ENCODE measurements around the gene ASXL1. TPM values are rescaled to one million over a fixed set of nuclear protein-coding genes. Genes with fewer than 3 reads are reported as not detected.

Gene ASXL1
- total RNA-seq, 2 experiments from 2014 or later = 110 TPM

GRCh38 chr20:32358632-32358882 lies 426 bp downstream of the ASXL1 start:
- H3K4me1 Mint-ChIP-seq = peaks cover 71% of the 10 kb centered on the region
- CTCF ChIA-PET = no interaction called here
- H3K27ac Mint-ChIP-seq = peak overlapping the region; percentile 99
- no peak for DNase-seq
- peaks cover 17% of the 10 kb centered on the region for H3K36me3 Mint-ChIP-seq (ENCODE audit: low read depth)
- peak overlapping the region; percentile 17 for H3K4me3 Mint-ChIP-seq
- POLR2A ChIA-PET = no interaction called here
- no peaks in the 10 kb centered on the region for H3K9me3 Mint-ChIP-seq
- no peaks in the 10 kb centered on the region for H3K27me3 Mint-ChIP-seq

DNA sequence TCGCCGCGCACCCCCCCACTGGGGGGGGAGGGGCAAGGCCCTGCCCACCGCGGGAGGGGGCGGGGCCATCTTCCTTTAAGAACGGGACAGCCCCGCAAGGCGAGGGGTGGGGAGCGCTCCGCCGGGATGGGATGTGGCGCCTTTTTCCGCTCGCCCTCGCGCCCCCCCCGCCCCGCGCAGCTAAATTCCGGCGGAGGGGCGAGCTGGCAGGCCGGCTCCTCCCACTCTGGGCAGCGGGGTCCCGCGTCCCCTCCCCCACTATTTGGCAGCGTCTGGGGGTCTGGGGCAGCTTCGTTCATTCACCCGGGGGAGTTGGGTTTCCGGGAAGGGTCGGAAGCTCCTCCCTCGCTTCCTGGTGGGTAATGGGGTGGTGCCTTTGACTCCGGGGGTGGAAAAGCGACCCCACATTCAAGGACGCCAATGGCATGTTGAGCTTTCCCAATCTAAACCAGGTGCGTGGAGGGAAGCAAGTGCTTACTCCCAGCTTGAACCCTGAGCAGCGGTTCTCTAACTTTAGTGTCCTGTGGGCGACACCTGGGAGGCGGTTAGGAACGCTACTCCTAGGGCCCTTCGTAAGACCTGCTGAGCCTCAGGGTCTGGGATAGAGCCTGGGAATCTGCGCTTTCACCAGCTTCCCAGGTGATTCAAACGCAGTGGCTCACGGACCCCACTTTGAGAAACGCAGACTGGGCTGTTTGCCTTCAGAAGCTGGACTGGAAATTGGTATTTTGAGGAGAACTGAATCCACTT lies 927 bp downstream of the ASXL1 start:
- Mint-ChIP-seq H3K27me3 (no peaks in the 10 kb centered on the region), H3K9me3 (no peaks in the 10 kb centered on the region), H3K27ac (peak overlapping the region; percentile 95), H3K4me3 (peak overlapping the region; percentile 95), H3K36me3 (ENCODE audit: low read depth) (peaks cover 17% of the 10 kb centered on the region), H3K4me1 (peaks cover 72% of the 10 kb centered on the region)
- POLR2A ChIA-PET = interaction anchor here (0.6 to 1.1 kb wide), 2 partner anchors 46 to 127 kb away, joined by 3 to 4 read pairs; no protein-coding TSS in a partner anchor
- CTCF ChIA-PET = interaction anchor here (0.7 to 1.4 kb wide), 2 partner anchors 17 to 30 kb away, joined by 4 read pairs; no protein-coding TSS in a partner anchor
- peak; percentile 79 for DNase-seq

- H3K27me3 Mint-ChIP-seq = no peaks in the 10 kb centered on the region
- ChIA-PET CTCF (interaction anchor here (0.6 to 1.4 kb wide), 4 partner anchors 16 to 122 kb away, joined by 3 to 4 read pairs (median 4); no protein-coding TSS in a partner anchor), POLR2A (interaction anchor here (0.6 to 1.1 kb wide), 2 partner anchors 45 to 128 kb away, joined by 3 to 4 read pairs; no protein-coding TSS in a partner anchor)
- H3K4me1 Mint-ChIP-seq = peaks cover 70% of the 10 kb centered on the region
- peaks cover 17% of the 10 kb centered on the region for H3K36me3 Mint-ChIP-seq (ENCODE audit: low read depth)
- peak overlapping the region; percentile 95 for H3K27ac Mint-ChIP-seq
- H3K4me3 Mint-ChIP-seq = peak overlapping the region; percentile 95
- peak; percentile 16 for DNase-seq
- no peaks in the 10 kb centered on the region for H3K9me3 Mint-ChIP-seq
Measured at GRCh38 chr20:32359633-32360332, 1.7 kb downstream of the ASXL1 start.

GRCh38 chr20:32360333-32360634 lies 2.2 kb downstream of the ASXL1 start:
- peak overlapping the region; percentile 95 for H3K4me3 Mint-ChIP-seq
- H3K27me3 Mint-ChIP-seq = no peaks in the 10 kb centered on the region
- DNase-seq = no peak
- no peaks in the 10 kb centered on the region for H3K9me3 Mint-ChIP-seq
- H3K36me3 Mint-ChIP-seq (ENCODE audit: low read depth) = peaks cover 19% of the 10 kb centered on the region
- ChIA-PET POLR2A (no interaction called here), CTCF (interaction anchor here (0.6 to 1.4 kb wide), 3 partner anchors 16 to 123 kb away, joined by 3 to 4 read pairs (median 3); no protein-coding TSS in a partner anchor)
- H3K27ac Mint-ChIP-seq = peak overlapping the region; percentile 95
- H3K4me1 Mint-ChIP-seq = peaks cover 70% of the 10 kb centered on the region

DNA sequence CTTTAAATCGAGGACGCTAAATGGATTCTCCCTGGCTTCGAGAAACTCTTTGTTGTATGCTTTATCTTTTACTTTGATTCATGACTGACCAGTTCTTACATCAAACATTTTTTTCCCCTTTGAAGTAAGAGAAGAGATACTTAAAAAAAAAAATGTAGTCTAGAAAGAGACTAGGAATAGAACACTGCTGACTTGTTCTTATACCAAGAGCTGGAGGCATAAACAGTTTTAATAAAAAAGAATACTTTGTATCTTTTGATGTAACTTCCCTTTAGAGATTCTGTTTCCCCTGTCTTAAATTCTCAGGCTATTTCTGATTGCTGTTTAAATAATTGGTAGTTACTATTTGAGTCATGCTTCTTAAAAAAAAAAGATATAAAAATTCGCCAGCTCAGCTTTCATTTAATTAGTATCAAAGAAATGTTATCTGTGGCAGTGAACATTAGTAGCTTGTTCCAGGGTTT lies 4.8 kb downstream of the ASXL1 start:
- ChIA-PET POLR2A (no interaction called here), CTCF (interaction anchor here (1.1 kb wide), 1 partner anchor 117 kb away, joined by 3 read pairs; no protein-coding TSS in a partner anchor)
- peaks cover 76% of the 10 kb centered on the region for H3K4me1 Mint-ChIP-seq
- DNase-seq = no peak
- H3K36me3 Mint-ChIP-seq (ENCODE audit: low read depth) = peaks cover 30% of the 10 kb centered on the region
- no peaks in the 10 kb centered on the region for H3K27me3 Mint-ChIP-seq
- H3K4me3 Mint-ChIP-seq = no peak overlapping the region
- no peaks in the 10 kb centered on the region for H3K9me3 Mint-ChIP-seq
- H3K27ac Mint-ChIP-seq = peak overlapping the region; percentile 36

DNA sequence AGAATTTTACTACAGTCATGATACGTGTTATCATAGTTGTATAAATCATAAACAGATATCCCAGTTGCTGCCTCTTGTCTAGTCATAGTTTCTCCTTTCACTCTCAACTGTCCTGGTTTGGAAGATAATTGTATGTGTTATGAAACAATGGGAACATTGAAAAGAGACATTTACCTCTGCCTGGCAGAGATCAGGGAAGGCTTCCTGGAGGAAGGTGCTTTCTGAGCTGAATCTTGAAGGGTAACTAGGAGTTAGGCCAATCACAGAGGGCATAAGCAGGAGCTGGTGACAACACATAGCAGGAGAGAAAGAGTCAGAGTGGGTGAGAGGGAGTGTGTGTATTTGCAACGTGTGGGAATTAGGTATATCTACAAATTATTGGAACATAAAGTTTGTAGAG lies 5.4 kb downstream of the ASXL1 start:
- Mint-ChIP-seq H3K4me1 (peaks cover 81% of the 10 kb centered on the region), H3K27ac (peak overlapping the region; percentile 36), H3K27me3 (no peaks in the 10 kb centered on the region), H3K4me3 (no peak overlapping the region), H3K36me3 (ENCODE audit: low read depth) (peaks cover 34% of the 10 kb centered on the region), H3K9me3 (no peaks in the 10 kb centered on the region)
- CTCF ChIA-PET = interaction anchor here (1.1 kb wide), 1 partner anchor 117 kb away, joined by 3 read pairs; no protein-coding TSS in a partner anchor
- POLR2A ChIA-PET = interaction anchor here (0.5 kb wide), 1 partner anchor 33 kb away, joined by 3 read pairs; no protein-coding TSS in a partner anchor
- no peak for DNase-seq

DNA sequence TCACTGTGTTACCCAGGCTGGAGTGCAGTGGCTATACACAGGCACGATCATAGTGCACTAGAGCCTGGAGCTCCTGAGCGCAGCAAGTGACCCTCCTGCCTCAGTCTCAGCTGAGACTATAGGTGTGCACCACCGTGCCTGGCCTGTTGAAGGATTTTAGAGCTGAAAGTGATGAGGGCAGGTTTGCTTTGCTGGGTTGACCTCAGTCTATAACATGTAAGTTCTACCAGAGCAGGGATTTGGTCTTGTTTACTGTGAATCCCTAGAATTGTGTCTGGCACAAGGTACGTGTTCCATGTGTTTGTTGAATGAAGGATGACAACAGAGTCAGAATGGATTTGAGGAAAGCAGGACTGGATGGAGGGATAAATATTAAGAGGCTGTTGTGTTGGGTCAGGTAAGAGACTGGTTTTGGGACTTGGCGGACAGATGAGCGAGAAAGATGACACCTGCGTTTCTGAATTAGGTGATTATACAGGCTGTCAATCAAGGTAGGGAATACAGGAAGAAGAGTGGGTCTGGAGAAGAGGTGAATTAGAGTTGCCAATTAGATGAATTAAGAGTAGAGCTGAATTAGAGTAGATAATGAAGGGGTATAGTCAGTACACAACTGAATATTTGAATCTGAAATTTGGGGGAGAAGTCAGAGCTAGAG lies 6.5 kb downstream of the ASXL1 start:
- Mint-ChIP-seq H3K36me3 (ENCODE audit: low read depth) (peaks cover 37% of the 10 kb centered on the region), H3K27ac (peak overlapping the region; percentile 20), H3K27me3 (no peaks in the 10 kb centered on the region), H3K4me3 (no peak overlapping the region), H3K4me1 (peaks cover 83% of the 10 kb centered on the region), H3K9me3 (no peaks in the 10 kb centered on the region)
- ChIA-PET CTCF (interaction anchor here (0.6 to 0.8 kb wide), 3 partner anchors 8 to 671 kb away, joined by 3 read pairs; no protein-coding TSS in a partner anchor), POLR2A (interaction anchor here (1.1 kb wide), 1 partner anchor 16 kb away, joined by 4 read pairs; no protein-coding TSS in a partner anchor)
- DNase-seq = no peak

GRCh38 chr20:32365564-32365963 lies 7.4 kb downstream of the ASXL1 start:
- DNase-seq = no peak
- Mint-ChIP-seq H3K27me3 (no peaks in the 10 kb centered on the region), H3K27ac (peak overlapping the region; percentile 20), H3K4me3 (no peak overlapping the region), H3K4me1 (peaks cover 75% of the 10 kb centered on the region), H3K36me3 (ENCODE audit: low read depth) (peaks cover 34% of the 10 kb centered on the region), H3K9me3 (no peaks in the 10 kb centered on the region)
- ChIA-PET CTCF (interaction anchor here (0.6 to 0.8 kb wide), 2 partner anchors 9 to 28 kb away, joined by 3 read pairs; no protein-coding TSS in a partner anchor), POLR2A (interaction anchor here (0.7 to 1.1 kb wide), 2 partner anchors 17 to 52 kb away, joined by 3 to 4 read pairs; no protein-coding TSS in a partner anchor)

DNA sequence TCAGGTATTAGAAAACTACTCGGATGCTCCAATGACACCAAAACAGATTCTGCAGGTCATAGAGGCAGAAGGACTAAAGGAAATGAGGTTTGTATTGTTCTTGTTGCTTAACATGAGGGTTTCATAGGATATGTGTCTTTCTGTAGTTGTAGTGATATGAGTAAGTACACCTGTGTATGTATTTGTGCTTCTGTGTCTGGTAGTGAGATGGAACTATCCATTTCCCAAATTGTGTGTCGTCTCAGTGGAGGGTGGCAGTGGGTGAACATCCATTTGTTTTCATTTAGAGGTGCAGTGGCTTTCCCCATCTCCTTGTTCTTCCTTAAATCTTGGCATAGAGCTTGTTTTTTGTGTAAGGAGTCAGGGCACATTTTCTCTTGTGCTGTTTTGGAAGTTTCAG lies 8.2 kb downstream of the ASXL1 start:
- H3K36me3 Mint-ChIP-seq (ENCODE audit: low read depth) = peaks cover 37% of the 10 kb centered on the region
- no peak for DNase-seq
- no peaks in the 10 kb centered on the region for H3K9me3 Mint-ChIP-seq
- CTCF ChIA-PET = interaction anchor here (0.5 to 0.6 kb wide), 2 partner anchors 26 to 58 kb away, joined by 4 to 5 read pairs; no protein-coding TSS in a partner anchor
- H3K27ac Mint-ChIP-seq = peak overlapping the region; percentile 20
- POLR2A ChIA-PET = no interaction called here
- no peak overlapping the region for H3K4me3 Mint-ChIP-seq
- no peaks in the 10 kb centered on the region for H3K27me3 Mint-ChIP-seq
- peaks cover 70% of the 10 kb centered on the region for H3K4me1 Mint-ChIP-seq

DNA sequence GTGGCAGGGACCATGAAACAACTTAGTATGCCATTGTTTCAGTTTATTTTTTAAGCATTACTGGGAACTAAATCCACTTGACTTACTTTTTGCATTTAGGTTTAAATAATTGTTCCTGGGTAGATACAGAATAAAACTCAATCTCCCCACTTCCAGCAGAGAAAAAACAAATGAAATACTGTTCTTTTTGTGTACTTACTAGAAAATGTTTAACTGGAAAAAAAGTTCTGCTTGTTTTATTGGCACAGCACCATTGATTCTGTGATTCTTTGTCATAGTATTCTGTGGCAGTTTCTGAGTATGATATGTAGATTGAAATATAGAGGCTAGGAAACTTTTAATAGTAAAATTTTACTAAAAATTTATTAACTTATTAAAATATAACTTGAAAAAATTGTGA lies 10.2 kb downstream of the ASXL1 start:
- POLR2A ChIA-PET = no interaction called here
- peaks cover 50% of the 10 kb centered on the region for H3K4me1 Mint-ChIP-seq
- no peak overlapping the region for H3K27ac Mint-ChIP-seq

DNA sequence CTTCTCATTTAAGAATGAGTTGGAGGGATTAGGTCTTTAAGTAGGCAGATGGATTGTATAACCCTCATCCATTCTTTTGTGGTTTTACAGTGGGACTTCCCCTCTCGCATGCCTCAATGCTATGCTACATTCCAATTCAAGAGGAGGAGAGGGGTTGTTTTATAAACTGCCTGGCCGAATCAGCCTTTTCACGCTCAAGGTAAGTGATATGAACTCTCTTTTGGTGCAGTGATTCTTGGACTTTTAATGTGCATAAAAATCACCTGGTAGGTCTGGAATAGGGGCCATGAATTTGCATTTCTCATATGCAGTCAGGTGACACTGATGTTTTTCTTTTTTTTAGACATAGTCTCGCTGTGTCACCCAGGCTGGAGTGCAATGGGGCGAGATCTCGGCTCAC lies 10.8 kb downstream of the ASXL1 start:
- CTCF ChIA-PET = no interaction called here
- no peaks in the 10 kb centered on the region for H3K9me3 Mint-ChIP-seq
- peaks cover 44% of the 10 kb centered on the region for H3K4me1 Mint-ChIP-seq
- no peaks in the 10 kb centered on the region for H3K27me3 Mint-ChIP-seq
- no peak for DNase-seq
- H3K27ac Mint-ChIP-seq = no peak overlapping the region
- POLR2A ChIA-PET = no interaction called here
- no peak overlapping the region for H3K4me3 Mint-ChIP-seq
- peaks cover 42% of the 10 kb centered on the region for H3K36me3 Mint-ChIP-seq (ENCODE audit: low read depth)

More for the DNA sequence above, 10.2 kb downstream of the ASXL1 start:
- Mint-ChIP-seq H3K9me3 (no peaks in the 10 kb centered on the region), H3K27me3 (no peaks in the 10 kb centered on the region), H3K36me3 (ENCODE audit: low read depth) (peaks cover 39% of the 10 kb centered on the region), H3K4me3 (no peak overlapping the region)
- DNase-seq = no peak
- CTCF ChIA-PET = no interaction called here

DNA sequence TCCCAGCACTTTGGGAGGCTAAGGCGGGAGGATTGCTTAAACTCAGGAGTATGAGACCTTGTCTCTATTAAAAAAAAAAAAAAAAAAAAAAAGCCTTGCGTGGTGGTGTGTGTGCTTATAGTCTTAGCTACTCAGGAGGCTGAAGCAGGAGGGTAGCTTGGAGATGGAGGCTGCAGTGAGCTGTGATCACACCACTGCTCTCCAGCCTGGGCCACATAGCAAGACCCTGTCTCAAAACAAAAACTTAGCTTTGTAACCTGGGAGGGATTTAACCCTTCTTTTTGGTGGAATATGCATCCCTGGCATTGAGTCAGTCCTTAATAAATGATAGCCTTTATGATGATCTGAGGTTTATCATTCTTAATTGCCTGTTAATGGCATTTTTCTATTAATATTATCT lies 12.8 kb downstream of the ASXL1 start:
- no peak for DNase-seq
- Mint-ChIP-seq H3K4me3 (no peak overlapping the region), H3K36me3 (ENCODE audit: low read depth) (peaks cover 42% of the 10 kb centered on the region), H3K4me1 (peaks cover 29% of the 10 kb centered on the region), H3K9me3 (no peaks in the 10 kb centered on the region), H3K27ac (no peak overlapping the region), H3K27me3 (no peaks in the 10 kb centered on the region)
- POLR2A ChIA-PET = no interaction called here
- CTCF ChIA-PET = interaction anchor here (0.7 kb wide), 1 partner anchor 26 kb away, joined by 3 read pairs; no protein-coding TSS in a partner anchor

All from activated CD4-positive, alpha-beta T cell treated with anti-CD3 and anti-CD28 coated beads, Interleukin-2, amount 10 ng/mL, durations not matched to agents 7 days and 5 days (primary cell).